Thoracic aorta (tissue), 2 donors: Measurements from ENCODE around the gene EVA1A. TPM values are rescaled to one million over a fixed set of nuclear protein-coding genes. Genes with fewer than 3 reads are reported as not detected.

ENCODE experiments used
- ATAC-seq: fragments of 150-250 bp; one replicate; pipeline ENCODE4 v1.8.0; 2017; ENCODE audit warnings: low read depth; ENCODE audit not compliant: insufficient number of reproducible peaks, low FRiP score
- DNase-seq: peaks from one replicate; pipeline ENCODE4 v3.0.0-alpha.2; 2020; ENCODE audit warnings: low spot score
- H3K27ac ChIP-seq, 2 donors: fragments of 200-600 bp; sonication (generic); 1 replicate in 1 of 2; 2 replicates in 1 of 2; pipeline ENCODE4 v1.5.1; 2016; ENCODE audit warnings: mild to moderate bottlenecking in 2 of 2, moderate library complexity in 2 of 2
- H3K27me3 ChIP-seq: fragments of 200-600 bp; sonication (generic); replicated peaks from 2 replicates; pipeline ENCODE4 v1.6.0; 2016; ENCODE audit warnings: mild to moderate bottlenecking; ENCODE audit not compliant: insufficient read depth
- H3K36me3 ChIP-seq: fragments of 200-600 bp; sonication (generic); one replicate; pipeline ENCODE4 v1.5.1; 2016
- H3K4me1 ChIP-seq, 2 donors: fragments of 200-600 bp; sonication (generic); 1 replicate in 1 of 2; 2 replicates in 1 of 2; pipeline versions ENCODE4 v1.5.1 to v1.6.0; 2016; ENCODE audit warnings: low read depth in 2 of 2, mild to moderate bottlenecking in 1 of 2; ENCODE audit not compliant: control insufficient read depth in 1 of 2
- H3K4me3 ChIP-seq: fragments of 200-600 bp; sonication (generic); 2 replicates; pipeline ENCODE4 v1.5.1; 2016; ENCODE audit warnings: mild to moderate bottlenecking
- H3K9me3 ChIP-seq: fragments of 200-600 bp; sonication (generic); 2 replicates; pipeline ENCODE4 v1.5.1; 2016
- CTCF ChIP-seq: fragments of 200-600 bp; sonication (generic); IDR thresholded peaks from one replicate; pipeline ENCODE4 v1.5.1; 2019; ENCODE audit warnings: antibody characterized with exemption
- total RNA-seq, 2 donors: library from RNA; depleted of rRNA; stranded (reverse); fragments of >200 nt; gene quantifications; one replicate each; pipeline versions ENCODE4 v1.1.0 to v1.2.3, GENCODE V29; 2016

Gene EVA1A
- total RNA-seq, 2 donors from 2014 or later = 1.1 TPM; not detected in 1

DNA sequence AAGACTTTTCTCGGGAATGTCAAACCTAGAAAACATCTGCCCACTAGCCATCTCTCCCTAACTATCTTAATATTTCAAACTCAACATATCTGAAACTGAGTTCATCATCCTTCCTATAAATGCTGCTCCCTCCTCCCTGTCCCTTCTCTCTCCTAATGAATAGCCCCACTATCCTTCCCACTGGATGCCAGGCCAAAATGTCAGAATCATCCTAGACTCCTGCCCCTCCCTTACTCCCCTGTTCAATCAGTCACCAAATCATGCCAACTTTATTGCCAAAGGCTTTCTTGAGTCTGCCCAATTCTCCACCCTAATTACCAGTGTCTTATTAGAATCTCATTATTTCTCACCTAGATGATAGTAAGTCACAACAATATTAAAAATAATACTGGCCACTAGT lies 8.5 kb downstream of the EVA1A start:
- Histone ChIP-seq H3K27ac (no peak overlapping the region), H3K4me3 (no peak overlapping the region), H3K27me3 (no peaks in the 10 kb centered on the region), H3K9me3 (no peaks in the 10 kb centered on the region), H3K4me1 (no peaks in the 10 kb centered on the region), H3K36me3 (no peaks in the 10 kb centered on the region)
- TF ChIP-seq CTCF = no peak
- DNase-seq = no peak
- no peak for ATAC-seq

DNA sequence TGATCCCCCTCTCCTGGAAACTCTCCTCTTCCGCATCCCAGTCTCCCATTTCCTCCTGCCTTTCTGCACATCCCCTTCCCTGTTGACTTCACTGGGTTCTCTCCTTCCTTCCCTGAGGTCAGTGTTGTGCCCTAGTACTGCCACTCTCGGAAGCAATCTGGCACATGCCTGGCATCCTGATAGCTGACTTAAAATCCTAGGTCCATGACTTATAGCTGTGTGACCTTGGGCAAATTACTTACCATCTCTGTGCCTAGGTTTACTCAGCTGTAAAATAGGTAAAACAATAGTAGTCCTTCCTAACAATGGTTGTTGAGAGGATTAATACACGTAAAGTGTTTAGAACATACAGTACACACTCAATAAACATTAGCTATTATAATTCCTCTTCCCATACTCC lies 9.3 kb downstream of the EVA1A start:
- H3K27ac ChIP-seq = no peak overlapping the region
- no peak for TF ChIP-seq CTCF
- no peaks in the 10 kb centered on the region for H3K9me3 ChIP-seq
- ATAC-seq = no peak
- no peak for DNase-seq
- no peak overlapping the region for H3K4me3 ChIP-seq
- no peaks in the 10 kb centered on the region for H3K27me3 ChIP-seq
- no peaks in the 10 kb centered on the region for H3K4me1 ChIP-seq
- H3K36me3 ChIP-seq = no peaks in the 10 kb centered on the region

DNA sequence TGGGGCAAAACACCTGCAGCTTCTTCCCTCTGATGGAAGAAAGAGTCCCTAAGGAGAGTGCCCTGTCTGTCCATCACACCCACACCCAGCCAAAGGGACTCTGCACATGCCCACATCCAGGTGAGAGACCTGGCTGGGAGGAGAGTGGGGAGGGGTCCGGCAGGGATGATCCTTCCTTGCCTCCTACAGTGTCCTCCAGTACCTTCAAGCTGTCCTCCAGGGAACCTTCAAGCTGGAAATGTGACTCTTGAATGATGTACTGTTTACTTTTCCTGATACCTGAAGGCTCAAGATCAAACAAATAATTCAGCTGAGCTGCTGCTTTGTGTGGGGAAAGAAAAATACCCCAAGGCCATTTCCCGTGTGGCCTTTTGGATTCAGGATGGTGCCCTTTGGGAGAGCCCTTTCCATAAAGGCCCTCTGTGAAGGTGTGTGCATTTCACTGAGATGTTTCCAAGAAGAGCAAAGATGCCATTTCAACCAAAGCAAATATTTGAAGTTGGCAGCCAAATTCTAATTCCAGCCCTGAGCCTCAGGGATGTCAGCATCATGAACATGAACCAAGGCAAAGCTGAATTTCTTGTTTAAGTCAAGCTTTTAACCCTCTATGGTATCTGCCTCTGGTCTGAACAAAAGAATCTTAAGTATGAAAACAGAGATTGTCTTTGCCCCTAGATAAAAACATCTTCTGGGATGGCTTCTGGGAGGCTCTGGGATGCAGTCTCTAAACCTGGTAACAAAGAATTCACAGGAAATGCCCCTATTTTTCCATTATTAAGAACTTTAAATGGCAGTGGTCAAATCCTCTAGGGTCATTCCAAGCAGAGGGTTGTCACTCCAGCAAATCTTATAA lies 11.1 kb downstream of the EVA1A start:
- Histone ChIP-seq H3K27me3 (no peaks in the 10 kb centered on the region), H3K4me1 (no peaks in the 10 kb centered on the region), H3K4me3 (no peak overlapping the region), H3K27ac (no peak overlapping the region), H3K9me3 (no peaks in the 10 kb centered on the region), H3K36me3 (no peaks in the 10 kb centered on the region)
- no peak for TF ChIP-seq CTCF
- DNase-seq = no peak
- no peak for ATAC-seq

- H3K27ac ChIP-seq = no peak overlapping the region
- ATAC-seq (no peak), DNase-seq (no peak)
- H3K9me3 ChIP-seq = no peaks in the 10 kb centered on the region
- no peak overlapping the region for H3K4me3 ChIP-seq
- H3K4me1 ChIP-seq = no peaks in the 10 kb centered on the region
- TF ChIP-seq CTCF = no peak
- H3K27me3 ChIP-seq = no peaks in the 10 kb centered on the region
- no peaks in the 10 kb centered on the region for H3K36me3 ChIP-seq
Observed at GRCh38 chr2:75548036-75548573, 12.6 kb downstream of the EVA1A start.

- no peaks in the 10 kb centered on the region for H3K27me3 ChIP-seq
- H3K4me3 ChIP-seq = no peak overlapping the region
- TF ChIP-seq CTCF = no peak
- no peaks in the 10 kb centered on the region for H3K4me1 ChIP-seq
- ATAC-seq (no peak), DNase-seq (no peak)
- no peaks in the 10 kb centered on the region for H3K36me3 ChIP-seq
- H3K9me3 ChIP-seq = no peaks in the 10 kb centered on the region
- no peak overlapping the region for H3K27ac ChIP-seq
Observed at GRCh38 chr2:75547345-75548035, 13.2 kb downstream of the EVA1A start.
